LoVo (cell line): ENCODE data around the gene RSBN1.
"Not testable (repeated sequence)": the region's sequence is repeated elsewhere in the genome, so short reads cannot be mapped to it uniquely, and the experiment has no call there.

ENCODE experiments used
- DNase-seq: peaks from one replicate; pipeline ENCODE4 v3.0.0-alpha.2; 2016; ENCODE audit warnings: low spot score

Gene RSBN1

GRCh38 chr1:113780374-113781146, 31.7 kb downstream of the RSBN1 start:
- no peak for DNase-seq

DNA sequence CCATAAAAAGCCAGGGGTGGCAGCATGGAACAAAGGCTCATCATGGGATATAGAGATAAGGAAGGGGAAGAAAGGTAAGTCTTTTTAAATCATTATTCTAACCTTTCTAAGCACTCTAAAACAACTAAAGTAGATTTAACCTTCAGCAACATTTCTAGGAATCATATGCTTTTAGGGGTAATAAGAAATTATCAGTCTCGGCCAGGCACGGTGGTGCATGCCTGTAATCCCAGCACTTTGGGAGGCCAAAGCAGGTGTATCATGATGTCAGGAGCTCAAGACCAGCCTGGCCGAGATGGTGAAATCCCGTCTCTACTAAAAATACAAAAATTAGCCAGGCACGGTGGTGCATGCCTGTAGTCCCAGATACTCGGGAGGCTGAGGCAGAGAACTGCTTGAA, 32.7 kb downstream of the RSBN1 start:
- no peak for DNase-seq

DNA sequence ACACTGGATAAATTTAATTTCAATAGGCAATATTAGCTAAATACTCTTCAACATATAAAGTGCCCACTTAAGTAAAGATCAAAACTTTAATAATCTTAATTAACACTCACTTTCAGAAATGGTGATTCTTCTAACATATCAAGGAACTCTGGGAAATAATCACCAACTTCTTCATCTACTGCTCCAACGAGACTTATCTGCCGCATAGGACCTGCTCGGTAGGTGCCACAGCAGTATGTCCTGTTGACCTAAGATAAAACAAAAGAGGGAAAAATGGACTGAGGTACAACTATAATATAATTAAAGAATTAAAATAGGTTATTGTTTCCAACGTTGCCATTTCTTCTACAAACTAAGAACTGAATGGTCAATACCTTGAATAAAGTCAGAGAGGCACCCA, 34.7 kb downstream of the RSBN1 start:
- DNase-seq = no peak

- DNase-seq = no peak
Observed at GRCh38 chr1:113770031-113770430, 42.2 kb downstream of the RSBN1 start.

- no peak for DNase-seq
Observed at GRCh38 chr1:113769601-113769970, 42.7 kb downstream of the RSBN1 start.

DNA sequence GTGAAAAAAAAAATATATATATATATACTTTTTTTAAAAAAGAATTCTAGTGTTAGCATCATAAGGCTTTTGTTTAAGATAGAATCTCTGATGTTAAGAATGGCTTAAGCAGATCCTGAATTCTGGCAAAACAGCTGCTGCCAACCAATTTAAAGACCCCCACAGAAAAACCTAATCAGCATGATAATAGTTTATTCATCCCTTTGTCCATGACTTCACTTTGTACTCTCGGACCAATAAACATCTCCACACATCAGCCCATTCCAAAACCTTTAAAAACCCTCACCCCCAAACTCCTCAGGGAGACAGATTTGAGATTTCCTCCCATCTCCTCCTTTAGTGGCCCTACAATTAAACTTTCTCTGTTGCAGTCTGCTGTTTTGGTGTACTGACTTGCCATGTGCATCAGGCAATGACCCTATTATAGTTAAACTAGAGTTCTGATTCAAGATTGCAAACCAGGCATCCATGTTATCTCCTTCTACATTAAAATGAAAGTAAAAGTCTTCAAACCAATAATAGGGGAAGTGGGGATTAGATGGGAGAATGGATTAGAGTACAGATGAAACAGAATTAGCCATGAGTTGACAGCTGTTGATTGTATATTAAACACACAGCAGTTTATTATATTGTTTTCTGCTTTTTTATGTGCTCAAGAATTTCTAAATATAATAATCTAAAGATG, 43.2 kb downstream of the RSBN1 start:
- no peak for DNase-seq

GRCh38 chr1:113765306-113766230, 46.7 kb downstream of the RSBN1 start:
- DNase-seq = no peak

DNA sequence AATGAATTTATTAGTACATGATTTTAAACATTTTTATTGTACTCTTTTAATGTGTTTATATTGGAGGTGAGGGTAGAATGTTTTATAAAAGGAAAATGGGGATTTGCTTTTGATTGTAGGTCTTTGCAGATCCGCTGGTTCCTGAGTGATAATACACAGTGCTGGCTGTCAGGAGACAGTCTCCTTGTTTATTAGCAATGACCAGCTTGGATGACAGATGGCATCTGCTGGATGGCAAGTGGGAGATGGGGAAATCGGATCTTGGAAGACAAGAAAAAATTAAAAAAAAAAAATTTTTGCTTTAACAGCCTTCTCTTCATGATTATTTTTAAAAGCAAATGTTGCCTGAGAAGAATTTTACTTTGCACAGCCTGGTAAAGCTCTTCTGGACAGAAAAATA, 48.6 kb downstream of the RSBN1 start:
- DNase-seq = no peak

DNA sequence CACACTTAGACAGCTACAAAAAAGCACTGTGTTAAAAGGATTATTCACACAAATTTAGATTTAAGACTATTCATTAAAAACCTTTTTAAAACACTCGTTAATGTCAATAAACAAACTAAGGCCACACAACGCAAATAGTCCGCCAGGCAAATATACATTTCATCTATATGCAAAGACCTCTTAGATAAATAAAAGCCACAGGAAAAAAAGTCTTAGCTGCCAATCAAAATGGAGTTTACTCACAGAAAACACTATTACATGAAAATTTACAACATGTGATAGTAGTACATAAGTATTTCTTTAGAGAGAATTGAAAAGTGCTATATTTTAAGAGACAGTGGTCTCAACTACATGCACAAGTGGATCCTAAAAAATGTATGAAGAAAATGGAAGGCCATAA, 50.3 kb downstream of the RSBN1 start:
- DNase-seq = no peak

DNA sequence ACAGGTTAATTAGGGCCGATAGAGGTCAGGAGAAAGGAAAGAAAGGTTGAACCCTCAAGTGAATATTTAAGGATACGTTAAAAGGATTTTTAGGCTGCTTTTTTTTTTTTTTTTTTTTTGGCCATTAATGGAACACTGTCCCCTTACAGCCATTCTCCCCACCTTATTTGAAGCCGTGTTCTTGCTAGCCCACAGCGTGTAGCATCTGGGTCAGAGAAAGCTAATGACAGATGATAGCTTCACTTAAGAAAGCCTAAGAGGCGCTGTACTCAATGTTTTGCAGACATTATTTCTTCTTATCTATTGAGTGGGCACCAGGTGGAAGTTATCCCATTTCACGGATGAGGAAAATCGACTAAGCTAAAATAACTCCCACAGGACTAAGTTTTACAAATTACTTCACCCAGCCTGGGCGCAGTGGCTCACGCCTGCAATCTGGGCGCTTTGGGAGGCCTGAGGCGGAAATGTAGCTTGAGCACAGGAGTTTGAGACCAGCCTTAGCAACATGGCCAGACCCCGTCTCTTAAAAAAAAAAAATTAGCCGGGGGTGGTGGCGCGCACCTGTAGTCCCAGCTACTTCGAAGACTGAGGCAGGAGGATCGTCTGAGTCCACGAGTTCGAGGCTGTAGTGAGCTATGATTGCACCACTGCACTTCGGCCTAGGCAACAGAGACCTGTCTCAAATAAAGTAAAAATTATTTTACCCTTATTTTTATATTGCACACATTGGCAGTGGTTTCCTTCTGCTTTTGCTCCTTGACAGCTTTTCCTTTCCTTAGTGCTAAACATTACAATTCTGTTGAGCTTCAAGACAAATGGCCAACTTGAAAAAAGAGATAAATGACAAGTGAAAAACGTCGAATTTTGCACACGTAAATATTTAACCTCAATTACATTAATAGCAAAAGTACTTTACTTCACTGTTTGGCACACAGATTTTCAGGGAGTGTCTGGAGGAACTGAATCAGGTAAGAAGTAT, 51.9 kb downstream of the RSBN1 start:
- DNase-seq = no peak

DNA sequence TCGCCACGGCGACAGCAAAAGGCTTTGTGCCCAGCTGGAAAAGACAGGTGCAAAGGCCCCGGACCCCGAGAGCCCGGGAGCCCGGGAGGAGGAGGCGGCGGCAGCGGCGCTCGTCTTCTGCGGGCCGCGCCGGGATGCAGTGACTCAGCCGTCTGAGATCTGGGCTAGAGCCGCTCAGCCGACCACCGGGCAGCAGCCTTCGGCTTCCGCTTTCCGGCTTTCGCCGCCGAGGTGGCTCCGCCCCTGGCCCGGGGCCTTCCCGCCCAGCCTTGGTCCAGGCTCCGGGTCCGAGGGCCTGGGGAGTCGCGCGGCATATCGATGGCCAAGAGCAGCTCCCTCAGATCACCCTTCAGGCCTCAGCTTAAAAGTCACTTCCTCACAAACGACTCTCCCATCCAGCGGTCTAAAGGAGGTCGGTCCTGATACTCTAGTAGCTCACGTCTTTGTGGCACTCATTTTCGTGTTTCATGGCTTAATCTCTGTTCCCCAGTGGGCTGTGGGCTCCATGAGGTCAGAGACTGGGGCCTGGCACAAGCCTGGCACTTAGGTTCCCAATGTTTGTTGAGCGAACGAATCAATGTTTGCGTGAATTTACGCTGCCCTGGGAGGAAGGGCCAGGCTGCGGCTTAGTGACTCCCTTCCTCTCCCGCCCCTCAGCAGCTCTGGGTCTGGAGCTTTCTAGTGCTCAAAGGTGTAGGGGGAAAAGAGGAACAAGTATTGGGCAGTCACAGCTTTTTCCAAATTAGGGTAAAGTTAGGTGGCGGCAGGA, 52.8 kb downstream of the RSBN1 start, which contains the start of gene PHTF1:
PHTF1 (minus strand) TSS at position 154 of the 769 bp plus-strand sequence. CDS start 783 bp downstream, outside the sequence.
- DNase-seq = peak; percentile 74

GRCh38 chr1:113758631-113759332, 53.5 kb downstream of the RSBN1 start:
- peak; percentile 52 for DNase-seq

DNA sequence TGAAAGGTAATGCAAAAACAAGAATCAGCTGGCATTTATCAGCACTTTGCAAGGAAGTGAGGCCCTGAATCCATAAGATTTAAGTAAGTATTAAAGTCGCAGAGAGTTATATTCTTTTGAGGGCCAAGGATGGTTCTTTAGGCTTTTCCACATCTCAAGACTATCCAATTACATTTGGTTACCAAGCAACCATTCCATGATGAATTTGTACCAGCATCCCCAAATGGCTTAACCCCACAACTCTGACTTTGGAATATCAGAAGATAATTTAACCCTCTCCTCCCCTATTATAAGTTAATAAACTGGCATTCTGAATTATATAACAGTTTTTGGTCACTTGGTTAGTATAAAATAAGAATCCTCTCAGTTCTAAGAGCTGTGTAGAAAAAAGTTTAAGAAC, 55.8 kb downstream of the RSBN1 start:
- no peak for DNase-seq

DNA sequence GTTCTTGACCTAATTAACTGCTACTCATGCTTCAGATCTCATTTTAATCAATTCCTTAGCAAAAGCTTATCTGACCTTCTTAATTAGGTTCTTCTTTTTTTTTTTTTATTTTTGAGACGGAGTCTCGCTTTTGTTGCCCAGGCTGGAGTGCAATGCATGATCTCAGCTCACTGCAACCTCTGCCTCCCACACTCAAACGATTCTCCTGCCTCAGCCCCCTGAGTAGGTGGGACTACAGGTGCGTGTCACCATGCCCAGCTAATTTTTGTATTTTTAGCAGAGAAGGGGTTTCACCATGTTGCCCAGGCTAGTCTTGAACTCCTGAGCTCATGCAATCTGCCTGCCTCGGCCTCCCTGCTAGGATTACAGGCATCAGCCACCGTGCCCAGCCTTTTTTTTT, 58.9 kb downstream of the RSBN1 start:
- DNase-seq = not testable (repeated sequence)

DNA sequence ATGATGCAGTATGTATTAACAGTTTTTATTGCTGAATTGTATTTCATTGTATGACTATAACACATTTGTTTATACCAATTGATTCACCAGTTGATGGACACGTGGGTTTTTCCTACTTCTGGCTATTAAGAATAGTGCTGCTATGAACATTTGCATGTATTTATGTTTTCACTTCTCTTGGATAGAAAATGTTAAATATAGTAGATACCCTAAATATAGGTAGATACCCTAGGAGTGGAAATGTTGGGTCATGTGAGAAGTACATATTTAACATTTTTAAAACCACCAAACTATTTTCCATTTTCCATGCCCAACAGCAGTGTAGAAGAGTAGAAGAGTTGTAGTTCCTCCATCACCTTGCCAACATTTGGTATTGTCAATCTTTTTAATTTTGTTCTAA, 60.8 kb downstream of the RSBN1 start:
- DNase-seq = no peak

DNA sequence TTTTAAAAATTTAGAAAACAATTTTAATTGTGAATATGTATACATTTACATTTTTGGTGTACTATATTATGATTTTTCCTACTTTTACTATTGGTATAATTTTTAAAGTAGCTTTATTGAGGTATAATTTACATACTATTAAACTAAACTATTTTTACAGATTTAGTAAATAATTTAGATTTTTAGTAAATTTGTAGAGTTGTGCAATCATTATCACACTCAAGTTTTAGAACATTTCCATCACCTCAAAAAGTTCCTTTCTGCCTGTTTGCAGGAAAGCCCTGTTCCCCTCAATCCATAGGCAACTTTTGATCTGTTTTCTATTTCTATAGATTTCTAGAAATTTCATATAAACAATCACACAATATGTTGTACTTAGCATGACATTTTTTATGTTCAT, 61.2 kb downstream of the RSBN1 start:
- DNase-seq = no peak

DNA sequence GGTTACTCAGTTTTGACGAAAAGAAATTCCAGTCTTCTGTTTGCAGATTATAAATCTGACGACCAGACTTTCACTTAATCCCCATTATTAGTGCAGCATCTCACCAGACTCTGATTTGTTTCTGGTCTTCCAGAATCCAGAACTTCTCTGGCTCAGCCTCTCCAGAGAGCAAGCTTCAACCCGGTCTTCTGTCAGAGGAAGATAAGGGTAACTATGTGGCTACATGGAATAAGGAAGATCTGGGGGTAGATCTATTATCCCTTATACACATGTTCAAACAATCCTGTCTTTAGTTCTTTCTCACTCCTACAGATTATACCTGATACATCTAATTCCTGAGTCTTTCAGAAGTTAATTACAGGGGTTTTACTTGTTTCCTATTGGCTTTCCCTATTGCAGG, 62.9 kb downstream of the RSBN1 start:
- no peak for DNase-seq

DNA sequence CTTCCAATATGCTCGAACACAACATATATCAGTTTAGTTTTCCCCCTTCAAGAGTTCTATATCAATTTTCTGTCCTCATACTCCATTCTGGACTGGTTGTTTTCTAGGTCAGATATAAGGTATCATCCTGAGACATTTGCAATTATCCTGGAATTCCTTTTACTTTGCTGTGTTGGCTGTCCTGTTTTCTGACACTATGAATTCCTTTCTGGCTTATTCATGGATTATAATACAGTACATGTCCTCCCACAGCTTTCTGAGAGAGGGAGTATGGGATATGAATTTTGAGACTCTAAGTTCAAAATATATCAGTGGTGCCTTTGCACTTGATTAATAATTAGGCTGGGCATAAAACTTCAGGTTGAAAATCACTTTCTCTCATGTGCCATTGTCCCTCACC, 64.9 kb downstream of the RSBN1 start:
- no peak for DNase-seq

- DNase-seq = no peak
Observed at GRCh38 chr1:113745425-113745824, 66.9 kb downstream of the RSBN1 start.

DNA sequence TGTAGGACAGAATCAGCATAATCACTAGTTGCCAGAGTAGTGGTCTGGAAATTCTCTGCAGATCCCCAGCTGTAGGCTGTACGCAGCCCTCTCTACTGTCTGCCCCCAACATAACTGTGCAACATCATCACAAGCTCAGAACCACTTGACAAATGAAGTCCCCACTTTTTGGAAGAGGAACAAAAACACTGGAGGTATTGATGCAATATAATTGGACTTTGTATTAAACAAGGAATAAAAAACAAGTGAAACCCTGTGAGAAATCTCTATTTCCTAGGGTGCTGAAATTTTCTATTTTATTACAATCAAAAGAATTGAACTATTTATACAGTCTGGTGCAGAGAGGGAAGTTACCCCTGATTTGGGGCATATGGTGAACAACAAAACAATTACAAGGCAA, 68.2 kb downstream of the RSBN1 start:
- DNase-seq = no peak
